ENCODE results near the gene ARHGEF3.
"Not testable (repeated sequence)": the region's sequence is repeated elsewhere in the genome, so short reads cannot be mapped to it uniquely, and the experiment has no call there.

The ARHGEF3 gene

DNA sequence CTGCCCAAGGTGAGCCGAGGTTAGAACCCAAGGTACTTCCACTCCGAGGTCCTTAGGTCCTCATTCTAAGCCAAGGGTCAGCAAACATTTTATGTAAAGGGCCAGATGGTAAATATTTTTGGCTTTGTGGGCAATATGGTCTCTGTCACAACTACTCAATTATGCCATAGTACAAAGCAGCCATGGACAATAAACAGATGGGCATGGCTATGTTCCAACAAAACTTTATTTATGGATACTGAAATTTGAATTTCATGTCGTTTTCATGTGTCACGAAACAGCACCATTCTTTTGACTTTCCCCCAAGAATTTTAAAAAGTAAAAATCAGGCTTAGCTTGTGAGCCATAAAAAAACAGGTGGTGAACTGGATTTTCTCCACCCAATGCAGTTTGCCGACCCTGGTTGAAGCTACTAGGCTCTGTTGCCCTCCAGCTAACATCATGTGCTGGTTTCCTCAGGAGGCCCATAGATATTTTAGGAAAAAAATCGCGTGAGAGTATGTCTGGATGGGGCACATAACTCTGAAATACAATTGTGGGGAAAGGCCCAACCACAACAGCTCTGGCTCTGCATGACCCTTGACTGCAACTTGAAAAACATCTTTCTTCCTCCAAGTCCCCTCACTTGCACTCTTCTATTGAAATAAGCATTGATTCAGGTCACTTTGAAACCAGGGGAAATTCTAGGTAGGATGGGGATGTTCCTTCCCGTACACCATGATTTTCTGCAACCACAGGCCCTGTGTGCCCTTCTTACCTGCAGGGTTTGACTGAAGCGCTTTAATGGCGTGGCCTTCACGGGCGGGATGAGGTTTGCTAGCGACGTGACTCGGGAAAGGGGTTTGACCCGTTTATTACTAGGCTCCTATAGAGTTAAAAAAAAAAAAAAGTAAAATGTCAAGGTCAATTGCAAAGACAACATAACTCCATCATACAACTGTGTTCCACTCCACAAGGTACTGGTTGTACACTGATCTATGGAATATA is 28.5 kb downstream of the ARHGEF3 start:
- no peak for DNase-seq (ENCODE audit: low read depth)

- DNase-seq (ENCODE audit: low read depth) = no peak
Measured at GRCh38 chr3:56771376-56771775, 30.4 kb downstream of the ARHGEF3 start.

DNA sequence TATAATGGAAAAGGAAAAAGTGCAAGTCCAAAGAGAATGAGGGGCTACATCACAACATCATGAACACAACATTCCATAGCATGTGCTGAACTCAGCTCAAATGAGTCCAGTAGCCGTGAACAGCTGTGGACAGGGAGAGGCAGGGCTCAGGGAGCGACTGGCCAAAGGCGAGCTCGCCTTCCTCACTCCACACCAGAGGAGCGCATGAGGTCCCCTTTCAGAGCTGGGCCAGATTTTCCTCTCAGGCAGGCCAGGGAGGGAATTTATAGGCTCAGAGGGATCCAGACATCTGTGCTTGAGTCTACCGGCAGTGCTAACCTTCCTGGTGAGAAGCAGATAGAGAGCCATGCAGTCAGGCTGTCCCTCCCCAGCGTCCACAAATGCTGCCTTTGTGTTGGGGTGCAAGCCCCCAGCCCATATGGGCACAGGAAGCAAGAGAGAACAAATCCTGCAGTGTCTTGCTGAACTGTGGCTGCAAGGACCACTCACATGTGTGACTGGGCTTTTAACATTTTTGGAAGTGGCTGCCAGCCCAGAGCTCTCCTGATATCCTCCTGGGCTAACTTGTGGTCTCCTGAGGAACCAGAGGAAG is 32.5 kb downstream of the ARHGEF3 start:
- no peak for DNase-seq (ENCODE audit: low read depth)

GRCh38 chr3:56764904-56765547 is 36.7 kb downstream of the ARHGEF3 start:
- no peak for DNase-seq (ENCODE audit: low read depth)

DNA sequence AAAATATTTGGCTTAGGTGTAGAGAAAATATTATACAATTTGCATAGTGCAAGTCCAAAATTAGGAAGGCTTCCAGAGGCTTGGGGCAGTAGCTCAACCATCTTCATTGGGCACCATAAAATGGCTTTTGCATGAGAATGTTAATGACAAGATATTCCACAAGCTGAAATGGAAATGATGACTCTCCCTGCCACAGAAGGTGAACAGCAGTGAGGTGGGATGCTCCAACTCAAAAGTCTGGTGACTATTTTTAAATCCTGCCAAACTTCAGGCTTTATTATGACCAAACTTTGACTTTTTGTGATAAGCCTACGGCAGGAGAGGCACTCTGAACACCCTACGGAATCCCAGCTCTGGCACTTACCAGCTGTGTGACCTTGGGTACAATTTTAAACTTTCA is 37.6 kb downstream of the ARHGEF3 start:
- DNase-seq (ENCODE audit: low read depth) = no peak

- DNase-seq (ENCODE audit: low read depth) = no peak
Measured at GRCh38 chr3:56763233-56763632, 38.5 kb downstream of the ARHGEF3 start.

- no peak for DNase-seq (ENCODE audit: low read depth)
Measured at GRCh38 chr3:56762718-56763117, 39.0 kb downstream of the ARHGEF3 start.

DNA sequence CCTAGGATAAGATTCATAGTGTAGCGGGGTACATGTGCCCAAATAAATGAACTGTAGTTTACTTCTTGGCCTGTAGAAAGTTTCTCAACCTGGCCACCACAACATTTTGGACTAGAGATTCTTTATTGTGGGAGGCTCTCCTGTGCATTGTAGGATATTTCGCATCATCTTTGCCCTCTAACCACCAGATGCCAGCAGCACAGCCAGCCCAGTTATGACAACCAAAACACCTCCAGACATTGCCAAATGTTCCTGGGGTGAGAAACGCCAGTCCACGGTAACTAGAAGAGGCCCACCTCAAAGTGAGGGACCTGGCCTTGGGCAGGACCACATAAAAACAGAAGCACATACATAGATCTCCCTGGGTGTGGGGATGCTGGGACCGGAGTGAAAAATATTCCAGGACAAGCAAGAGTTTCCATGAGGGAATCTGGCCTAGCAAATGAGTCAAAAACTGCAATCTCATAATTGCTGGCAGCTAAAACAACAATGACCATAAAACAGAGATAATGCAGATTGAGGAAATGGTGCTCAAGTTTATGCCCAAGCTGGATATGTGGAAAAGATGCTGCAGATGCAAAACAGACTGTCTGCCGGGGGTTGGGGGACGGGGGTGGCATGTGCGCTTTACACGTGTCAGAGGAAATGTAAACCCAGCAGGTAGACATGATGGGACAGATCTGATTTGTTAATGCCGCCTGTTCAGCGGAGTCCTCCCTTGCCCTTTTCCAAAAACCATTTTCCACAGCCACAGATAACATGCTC is 39.7 kb downstream of the ARHGEF3 start:
- no peak for DNase-seq (ENCODE audit: low read depth)

DNA sequence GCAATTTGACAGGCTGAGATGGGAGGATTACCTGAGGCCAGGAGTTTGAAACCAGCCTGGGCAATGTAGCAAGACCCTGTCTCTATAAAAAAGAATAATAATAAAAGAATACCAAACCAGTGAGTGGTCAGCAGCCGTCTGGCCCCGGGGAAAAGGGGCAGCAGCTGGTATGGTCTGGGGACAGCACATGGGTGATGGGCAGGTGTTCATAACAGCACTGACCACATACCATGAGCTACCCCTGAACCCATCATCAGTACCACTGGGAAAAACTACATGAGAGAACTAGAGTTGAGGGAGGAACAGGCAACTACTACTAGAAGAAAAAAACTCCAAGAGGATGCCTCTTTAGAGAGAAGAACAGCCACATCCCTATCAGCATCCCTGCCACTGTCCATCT is 40.7 kb downstream of the ARHGEF3 start:
- no peak for DNase-seq (ENCODE audit: low read depth)

DNA sequence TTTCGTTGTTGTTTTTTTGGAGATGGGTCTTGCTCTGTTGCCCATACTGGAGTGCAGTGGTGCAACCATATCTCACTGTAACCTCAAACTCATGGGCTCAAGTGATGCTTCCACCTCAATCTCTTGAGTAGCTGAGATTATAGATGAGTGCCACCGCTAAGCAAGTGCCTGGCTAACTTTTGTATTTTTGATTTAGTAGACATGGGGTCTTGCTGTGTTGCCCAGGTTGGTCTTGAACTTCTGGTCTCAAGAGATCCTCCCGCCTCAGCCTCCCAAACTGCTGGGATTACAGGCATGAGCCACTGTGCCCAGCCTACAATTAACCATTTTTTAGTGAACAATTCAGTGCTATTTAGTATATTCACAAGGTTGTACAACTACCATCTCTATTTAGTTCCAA is 42.2 kb downstream of the ARHGEF3 start:
- no peak for DNase-seq (ENCODE audit: low read depth)

DNA sequence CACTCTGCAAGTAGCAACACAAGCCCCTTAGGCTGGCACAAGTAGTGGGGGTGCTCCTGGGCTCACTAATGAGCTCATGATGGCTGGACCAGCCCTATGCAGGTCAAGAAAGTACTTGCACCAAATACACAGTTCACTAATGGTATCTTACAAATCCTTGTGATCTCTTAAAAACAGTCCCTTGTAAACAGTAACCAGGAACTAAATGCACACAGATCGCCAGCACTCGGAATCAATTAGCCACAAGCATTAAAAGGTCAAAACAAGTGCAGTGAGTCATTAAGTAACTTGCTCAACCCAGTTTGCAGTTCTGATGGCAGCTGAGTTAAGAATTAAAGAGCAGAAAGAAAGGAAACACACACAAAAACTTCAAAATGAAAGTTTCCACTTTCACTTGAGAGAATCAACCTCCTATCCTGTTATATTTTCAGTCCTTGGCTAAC is 43.2 kb downstream of the ARHGEF3 start:
- DNase-seq (ENCODE audit: low read depth) = peak; percentile 65

DNA sequence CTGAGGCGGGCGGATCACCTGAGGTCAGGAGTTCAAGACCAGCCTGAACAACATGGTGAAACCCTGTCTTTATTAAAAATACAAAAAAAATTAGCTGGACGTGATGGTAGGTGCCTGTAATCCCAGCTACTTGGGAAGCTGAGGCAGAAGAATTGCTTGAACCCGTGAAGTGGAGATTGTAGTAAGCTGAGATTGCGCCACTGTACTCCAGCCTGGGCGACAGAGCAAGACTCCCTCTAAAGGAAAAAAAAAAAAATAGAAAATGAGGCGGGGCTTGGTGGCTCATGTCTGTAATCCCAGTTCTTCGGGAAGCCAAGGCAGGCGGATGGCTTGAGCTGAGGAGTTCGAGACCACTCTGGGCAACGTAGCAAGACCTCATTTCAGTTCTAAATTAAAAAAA is 43.7 kb downstream of the ARHGEF3 start:
- DNase-seq (ENCODE audit: low read depth) = not testable (repeated sequence)

- no peak for DNase-seq (ENCODE audit: low read depth)
Measured at GRCh38 chr3:56754741-56755417, 46.9 kb downstream of the ARHGEF3 start.

DNA sequence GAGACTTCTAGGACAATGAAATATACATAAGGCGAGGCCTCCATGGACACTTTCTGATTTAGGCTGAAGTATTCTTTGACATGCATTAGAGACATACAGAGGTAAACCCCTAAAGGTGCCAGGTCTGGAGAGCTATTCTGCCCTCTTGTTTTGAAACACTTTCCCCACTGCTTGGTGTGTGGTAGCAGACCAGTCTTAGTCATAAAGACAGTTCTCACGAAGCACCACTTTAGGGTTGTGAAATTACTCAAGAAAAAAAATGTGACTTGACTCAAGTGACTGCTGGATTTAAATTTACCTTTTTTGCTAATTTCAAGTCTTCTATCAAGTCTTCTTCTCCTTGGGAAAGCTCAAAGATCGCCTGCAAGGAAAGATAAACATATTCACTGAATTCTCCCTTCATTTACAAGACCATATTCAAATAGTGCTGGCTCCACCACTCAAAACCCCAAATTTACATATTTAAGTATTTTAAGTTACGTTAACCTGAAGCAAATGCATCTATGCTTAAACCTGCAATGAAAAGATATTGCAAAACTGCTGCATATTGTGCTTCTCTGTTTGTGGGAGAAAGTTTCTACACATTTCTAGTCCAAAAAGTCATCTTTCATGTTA is 48.4 kb downstream of the ARHGEF3 start:
- no peak for DNase-seq (ENCODE audit: low read depth)

DNA sequence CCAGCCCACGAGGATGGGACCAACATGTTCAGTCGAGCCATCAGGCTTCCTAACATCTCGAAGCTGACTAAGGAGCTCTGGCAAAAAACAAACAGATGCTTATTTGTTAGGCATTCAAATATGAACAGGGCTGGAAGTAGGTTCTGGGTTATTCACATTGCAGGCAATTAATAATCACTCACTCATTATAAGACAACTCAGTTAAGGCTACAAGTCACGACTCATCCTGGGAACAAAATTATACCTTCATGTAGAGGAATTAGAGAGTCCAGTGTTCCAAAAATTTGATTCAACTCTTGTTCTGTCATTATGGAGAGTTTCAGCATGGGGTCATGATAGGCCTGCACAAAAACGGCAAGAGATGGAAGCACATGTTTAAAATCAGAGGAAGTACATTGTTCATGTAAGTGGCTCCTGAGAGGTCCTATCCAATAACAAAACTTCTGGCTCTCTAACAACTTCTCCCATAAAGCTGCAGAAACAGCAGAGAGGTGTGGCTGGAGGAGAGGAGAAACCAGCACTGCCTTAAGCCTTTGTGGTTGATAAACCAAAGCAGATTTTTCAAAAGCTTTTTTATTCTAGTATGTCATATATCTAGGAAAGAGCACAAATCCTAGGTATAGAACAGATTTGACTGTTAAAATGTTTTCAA is 50.6 kb downstream of the ARHGEF3 start:
- no peak for DNase-seq (ENCODE audit: low read depth)

DNA sequence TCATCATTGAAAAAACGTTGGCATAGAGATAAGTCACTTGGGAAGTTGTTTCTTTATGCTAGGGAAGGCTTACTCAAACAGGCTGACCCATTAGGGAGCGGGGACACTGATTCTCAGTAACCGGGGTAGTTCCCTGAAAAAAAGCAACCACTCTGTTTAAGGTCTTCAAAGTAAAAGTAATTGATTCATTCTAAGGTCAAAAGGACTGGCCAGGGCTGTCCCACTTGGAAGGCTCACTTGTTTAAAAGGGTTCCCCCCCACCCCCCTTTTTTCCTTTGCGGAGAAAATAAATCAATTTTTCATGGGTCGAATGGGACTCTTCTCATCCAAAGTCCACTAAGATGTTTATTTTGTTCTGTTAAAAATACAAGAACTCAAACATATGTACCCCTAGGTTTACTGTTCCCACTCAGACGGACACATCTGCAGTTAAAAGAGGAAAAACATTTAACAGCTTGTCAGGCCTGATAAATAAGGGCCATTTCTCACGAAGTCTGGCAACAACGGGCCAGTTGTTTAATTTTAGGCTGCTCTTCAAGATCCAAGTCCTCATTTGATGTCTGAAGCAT is 53.0 kb downstream of the ARHGEF3 start:
- DNase-seq (ENCODE audit: low read depth) = no peak

- DNase-seq (ENCODE audit: low read depth) = no peak
Measured at GRCh38 chr3:56747150-56747549, 54.6 kb downstream of the ARHGEF3 start.

- no peak for DNase-seq (ENCODE audit: low read depth)
Measured at GRCh38 chr3:56744016-56744415, 57.7 kb downstream of the ARHGEF3 start.

GRCh38 chr3:56742887-56743286 is 58.9 kb downstream of the ARHGEF3 start:
- no peak for DNase-seq (ENCODE audit: low read depth)

DNA sequence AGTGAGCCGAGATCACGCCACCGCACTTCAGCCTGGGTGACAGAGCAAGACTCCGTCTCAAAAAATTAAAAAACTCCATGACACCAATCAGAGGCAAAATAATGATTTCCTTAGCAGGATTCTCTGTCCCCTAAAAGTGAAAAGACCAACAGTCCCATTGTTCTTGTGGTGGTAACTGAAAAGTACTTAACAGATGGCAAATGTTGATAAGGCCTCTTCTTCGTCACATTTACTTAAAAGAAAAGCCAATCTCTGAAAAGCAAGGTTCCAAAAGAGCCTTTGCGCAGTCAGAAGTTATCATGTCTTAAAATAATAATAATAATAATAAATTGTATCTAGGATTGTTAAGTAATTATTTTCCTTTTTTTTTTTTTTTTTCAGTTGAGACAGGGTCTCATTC is 62.7 kb downstream of the ARHGEF3 start:
- DNase-seq (ENCODE audit: low read depth) = no peak
